ENCODE data around the gene SUSD2. TPM values are rescaled to one million over a fixed set of nuclear protein-coding genes. Genes with fewer than 3 reads are reported as not detected.

The SUSD2 gene
- total and polyA plus RNA-seq, 9 of the 15 experiments (the other 6 are each of a cell fraction or from before 2014, with no cell fraction given), result 0.01 to 0.16 (median 0.04) TPM; not detected in 4

DNA sequence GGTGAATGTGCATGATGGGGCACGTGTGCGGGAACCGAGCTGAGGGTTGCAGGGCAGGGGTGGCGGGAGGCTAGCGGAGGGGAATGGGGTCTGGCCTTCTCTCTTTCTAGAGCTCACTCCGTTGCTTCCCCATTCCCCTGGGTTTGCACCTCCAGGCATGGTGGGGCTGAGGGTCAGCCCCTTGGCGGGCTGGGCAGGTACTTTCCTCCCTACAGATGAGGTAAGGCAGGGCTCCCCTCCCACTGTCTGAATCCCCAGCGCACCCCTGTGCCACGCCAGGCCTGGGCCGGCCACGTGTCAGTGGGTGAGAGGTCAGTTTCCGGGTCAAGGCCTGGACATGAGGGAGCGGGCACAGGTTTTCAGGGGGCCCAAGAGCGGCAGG, 8.9 kb downstream of the SUSD2 start:
- in situ Hi-C loops (cut with MboI) (no loop called here), intact Hi-C loops (cut with micrococcal nuclease) (no loop called here)
- Histone ChIP-seq H4K20me1 (replicated peaks; ENCODE audit: control insufficient read depth, insufficient read depth, low read length) (no peaks in the 10 kb centered on the region), H3K9me1 (ENCODE audit: control insufficient read depth, insufficient read depth, low read length) (peaks cover 2% of the 10 kb centered on the region), H3K9ac (ENCODE audit: insufficient read depth in 1 of 2, low read depth in 2 of 2, low read length in 2 of 2) (no peak overlapping the region), H2AFZ (ENCODE audit: low read depth, low read length) (no peak overlapping the region), H3K9me3 (replicated peaks; ENCODE audit: control insufficient read depth, insufficient read depth, low read depth, low read length) (no peaks in the 10 kb centered on the region), H3K4me2 (ENCODE audit: insufficient read depth, low read length) (no peak overlapping the region), H3K36me3 (ENCODE audit: control insufficient read depth, insufficient read depth, low read length) (no peaks in the 10 kb centered on the region), H3K79me2 (ENCODE audit: control insufficient read depth, insufficient read depth, low read length) (no peaks in the 10 kb centered on the region), H3K27me3 (ENCODE audit: control insufficient read depth in 2 of 2, insufficient read depth in 2 of 2, low read length in 2 of 2) (peaks cover 0 to 16% of the 10 kb centered on the region in 2 experiments; a peak in 2 of 5 replicates), H3K4me1 (replicated peaks in 1 of 2; ENCODE audit: control insufficient read depth in 2 of 2, insufficient read depth in 2 of 2, low read length in 2 of 2) (peaks cover 0 to 25% of the 10 kb centered on the region in 2 experiments; a peak in 1 of 5 replicates), H3K27ac (ENCODE audit: extremely low read depth, low read depth, low read length) (no peak overlapping the region), H3K4me3 (no peak overlapping the region)
- no peak for ATAC-seq
- BruUV-seq (replicated peaks), result no TSS peak
- no peak for FAIRE-seq
- ChIA-PET POLR2A (interaction anchor here (1.5 kb wide), 1 partner anchor 8 kb away, joined by 6 read pairs; no protein-coding TSS in a partner anchor), CTCF (ENCODE audit: low intra/inter-chr PET ratio) (interaction anchor here (0.8 to 1.9 kb wide), 2 partner anchors 57 to 69 kb away, joined by 3 to 11 read pairs; no protein-coding TSS in a partner anchor)
- WGBS (ENCODE audit: insufficient coverage, low coverage, missing lambda C conversion rate), result 59% methylated on average over 9 of the region's 14 CpGs
- DNase-seq (ENCODE audit: extremely low read depth in 1 of 4, low spot score in 3 of 4), result no peak
- TF ChIP-seq ZKSCAN1 (IDR thresholded peaks at IDR 0.05; ENCODE audit: low read depth, low read length) (no peak), ZNF140 (CRISPR knock-in tag; IDR thresholded peaks at IDR 0.05) (no peak), TRIM28 (IDR thresholded peaks at IDR 0.05) (no peak), HOXB6 (CRISPR knock-in tag; IDR thresholded peaks at IDR 0.05; ENCODE audit: borderline replicate concordance) (no peak), HNRNPUL1 (IDR thresholded peaks at IDR 0.05; ENCODE audit: low read length) (no peak), TOE1 (IDR thresholded peaks at IDR 0.05; ENCODE audit: borderline replicate concordance) (no peak), TOE1 (CRISPR knock-in tag; IDR thresholded peaks at IDR 0.05; ENCODE audit: borderline replicate concordance, low read depth) (no peak), ZNF184 (CRISPR knock-in tag; IDR thresholded peaks at IDR 0.05) (no peak), SMARCA5 (IDR thresholded peaks at IDR 0.05) (no peak)
- TF ChIP-seq, protein P1, sequence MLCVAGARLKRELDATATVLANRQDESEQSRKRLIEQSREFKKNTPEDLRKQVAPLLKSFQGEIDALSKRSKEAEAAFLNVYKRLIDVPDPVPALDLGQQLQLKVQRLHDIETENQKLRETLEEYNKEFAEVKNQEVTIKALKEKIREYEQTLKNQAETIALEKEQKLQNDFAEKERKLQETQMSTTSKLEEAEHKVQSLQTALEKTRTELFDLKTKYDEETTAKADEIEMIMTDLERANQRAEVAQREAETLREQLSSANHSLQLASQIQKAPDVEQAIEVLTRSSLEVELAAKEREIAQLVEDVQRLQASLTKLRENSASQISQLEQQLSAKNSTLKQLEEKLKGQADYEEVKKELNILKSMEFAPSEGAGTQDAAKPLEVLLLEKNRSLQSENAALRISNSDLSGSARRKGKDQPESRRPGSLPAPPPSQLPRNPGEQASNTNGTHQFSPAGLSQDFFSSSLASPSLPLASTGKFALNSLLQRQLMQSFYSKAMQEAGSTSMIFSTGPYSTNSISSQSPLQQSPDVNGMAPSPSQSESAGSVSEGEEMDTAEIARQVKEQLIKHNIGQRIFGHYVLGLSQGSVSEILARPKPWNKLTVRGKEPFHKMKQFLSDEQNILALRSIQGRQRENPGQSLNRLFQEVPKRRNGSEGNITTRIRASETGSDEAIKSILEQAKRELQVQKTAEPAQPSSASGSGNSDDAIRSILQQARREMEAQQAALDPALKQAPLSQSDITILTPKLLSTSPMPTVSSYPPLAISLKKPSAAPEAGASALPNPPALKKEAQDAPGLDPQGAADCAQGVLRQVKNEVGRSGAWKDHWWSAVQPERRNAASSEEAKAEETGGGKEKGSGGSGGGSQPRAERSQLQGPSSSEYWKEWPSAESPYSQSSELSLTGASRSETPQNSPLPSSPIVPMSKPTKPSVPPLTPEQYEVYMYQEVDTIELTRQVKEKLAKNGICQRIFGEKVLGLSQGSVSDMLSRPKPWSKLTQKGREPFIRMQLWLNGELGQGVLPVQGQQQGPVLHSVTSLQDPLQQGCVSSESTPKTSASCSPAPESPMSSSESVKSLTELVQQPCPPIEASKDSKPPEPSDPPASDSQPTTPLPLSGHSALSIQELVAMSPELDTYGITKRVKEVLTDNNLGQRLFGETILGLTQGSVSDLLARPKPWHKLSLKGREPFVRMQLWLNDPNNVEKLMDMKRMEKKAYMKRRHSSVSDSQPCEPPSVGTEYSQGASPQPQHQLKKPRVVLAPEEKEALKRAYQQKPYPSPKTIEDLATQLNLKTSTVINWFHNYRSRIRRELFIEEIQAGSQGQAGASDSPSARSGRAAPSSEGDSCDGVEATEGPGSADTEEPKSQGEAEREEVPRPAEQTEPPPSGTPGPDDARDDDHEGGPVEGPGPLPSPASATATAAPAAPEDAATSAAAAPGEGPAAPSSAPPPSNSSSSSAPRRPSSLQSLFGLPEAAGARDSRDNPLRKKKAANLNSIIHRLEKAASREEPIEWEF (CRISPR knock-in tag; IDR thresholded peaks at IDR 0.05), result no peak
- TF ChIP-seq, protein P2, sequence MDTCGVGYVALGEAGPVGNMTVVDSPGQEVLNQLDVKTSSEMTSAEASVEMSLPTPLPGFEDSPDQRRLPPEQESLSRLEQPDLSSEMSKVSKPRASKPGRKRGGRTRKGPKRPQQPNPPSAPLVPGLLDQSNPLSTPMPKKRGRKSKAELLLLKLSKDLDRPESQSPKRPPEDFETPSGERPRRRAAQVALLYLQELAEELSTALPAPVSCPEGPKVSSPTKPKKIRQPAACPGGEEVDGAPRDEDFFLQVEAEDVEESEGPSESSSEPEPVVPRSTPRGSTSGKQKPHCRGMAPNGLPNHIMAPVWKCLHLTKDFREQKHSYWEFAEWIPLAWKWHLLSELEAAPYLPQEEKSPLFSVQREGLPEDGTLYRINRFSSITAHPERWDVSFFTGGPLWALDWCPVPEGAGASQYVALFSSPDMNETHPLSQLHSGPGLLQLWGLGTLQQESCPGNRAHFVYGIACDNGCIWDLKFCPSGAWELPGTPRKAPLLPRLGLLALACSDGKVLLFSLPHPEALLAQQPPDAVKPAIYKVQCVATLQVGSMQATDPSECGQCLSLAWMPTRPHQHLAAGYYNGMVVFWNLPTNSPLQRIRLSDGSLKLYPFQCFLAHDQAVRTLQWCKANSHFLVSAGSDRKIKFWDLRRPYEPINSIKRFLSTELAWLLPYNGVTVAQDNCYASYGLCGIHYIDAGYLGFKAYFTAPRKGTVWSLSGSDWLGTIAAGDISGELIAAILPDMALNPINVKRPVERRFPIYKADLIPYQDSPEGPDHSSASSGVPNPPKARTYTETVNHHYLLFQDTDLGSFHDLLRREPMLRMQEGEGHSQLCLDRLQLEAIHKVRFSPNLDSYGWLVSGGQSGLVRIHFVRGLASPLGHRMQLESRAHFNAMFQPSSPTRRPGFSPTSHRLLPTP (IDR thresholded peaks at IDR 0.05; ENCODE audit: borderline replicate concordance, extremely low read depth, insufficient read length), result no peak
- TF ChIP-seq, protein P3, sequence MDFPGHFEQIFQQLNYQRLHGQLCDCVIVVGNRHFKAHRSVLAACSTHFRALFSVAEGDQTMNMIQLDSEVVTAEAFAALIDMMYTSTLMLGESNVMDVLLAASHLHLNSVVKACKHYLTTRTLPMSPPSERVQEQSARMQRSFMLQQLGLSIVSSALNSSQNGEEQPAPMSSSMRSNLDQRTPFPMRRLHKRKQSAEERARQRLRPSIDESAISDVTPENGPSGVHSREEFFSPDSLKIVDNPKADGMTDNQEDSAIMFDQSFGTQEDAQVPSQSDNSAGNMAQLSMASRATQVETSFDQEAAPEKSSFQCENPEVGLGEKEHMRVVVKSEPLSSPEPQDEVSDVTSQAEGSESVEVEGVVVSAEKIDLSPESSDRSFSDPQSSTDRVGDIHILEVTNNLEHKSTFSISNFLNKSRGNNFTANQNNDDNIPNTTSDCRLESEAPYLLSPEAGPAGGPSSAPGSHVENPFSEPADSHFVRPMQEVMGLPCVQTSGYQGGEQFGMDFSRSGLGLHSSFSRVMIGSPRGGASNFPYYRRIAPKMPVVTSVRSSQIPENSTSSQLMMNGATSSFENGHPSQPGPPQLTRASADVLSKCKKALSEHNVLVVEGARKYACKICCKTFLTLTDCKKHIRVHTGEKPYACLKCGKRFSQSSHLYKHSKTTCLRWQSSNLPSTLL (IDR thresholded peaks at IDR 0.05), result no peak
